ENCODE results near the gene GALNT10.

The GALNT10 gene

GRCh38 chr5:154395407-154396106 is 205.0 kb downstream of the GALNT10 start:
- no peak for TF ChIP-seq CTCF (IDR thresholded peaks at IDR 0.05; ENCODE audit: insufficient read depth, low read depth, low read length, missing control alignments)
- peak; percentile 90 for DNase-seq (ENCODE audit: low read depth)
- H3K4me3 ChIP-seq (ENCODE audit: low read length): no peak overlapping the region

- no peak for TF ChIP-seq CTCF (IDR thresholded peaks at IDR 0.05; ENCODE audit: insufficient read depth, low read depth, low read length, missing control alignments)
- H3K4me3 ChIP-seq (ENCODE audit: low read length): no peak overlapping the region
- no peak for DNase-seq (ENCODE audit: low read depth)
Measured at GRCh38 chr5:154396128-154396527, 205.6 kb downstream of the GALNT10 start.

GRCh38 chr5:154397652-154398406 is 207.3 kb downstream of the GALNT10 start:
- no peak for TF ChIP-seq CTCF (IDR thresholded peaks at IDR 0.05; ENCODE audit: insufficient read depth, low read depth, low read length, missing control alignments)
- no peak overlapping the region for H3K4me3 ChIP-seq (ENCODE audit: low read length)
- DNase-seq (ENCODE audit: low read depth): no peak

GRCh38 chr5:154400678-154401077 is 210.1 kb downstream of the GALNT10 start:
- no peak for DNase-seq (ENCODE audit: low read depth)

GRCh38 chr5:154401355-154401754 is 210.8 kb downstream of the GALNT10 start:
- no peak for TF ChIP-seq CTCF (IDR thresholded peaks at IDR 0.05; ENCODE audit: insufficient read depth, low read depth, low read length, missing control alignments)
- no peak for DNase-seq (ENCODE audit: low read depth)

More at GRCh38 chr5:154400678-154401077, 210.1 kb downstream of the GALNT10 start:
- no peak overlapping the region for H3K4me3 ChIP-seq (ENCODE audit: low read length)
- TF ChIP-seq CTCF (IDR thresholded peaks at IDR 0.05; ENCODE audit: insufficient read depth, low read depth, low read length, missing control alignments): no peak

GRCh38 chr5:154401931-154402330 is 211.4 kb downstream of the GALNT10 start:
- TF ChIP-seq CTCF (IDR thresholded peaks at IDR 0.05; ENCODE audit: insufficient read depth, low read depth, low read length, missing control alignments): no peak
- no peak for DNase-seq (ENCODE audit: low read depth)
- no peak overlapping the region for H3K4me3 ChIP-seq (ENCODE audit: low read length)

More at GRCh38 chr5:154401355-154401754, 210.8 kb downstream of the GALNT10 start:
- H3K4me3 ChIP-seq (ENCODE audit: low read length): no peak overlapping the region
